Ovary (tissue), 9 donors: ENCODE measurements around the gene LCNL1. TPM values are rescaled to one million over a fixed set of nuclear protein-coding genes. Genes with fewer than 3 reads are reported as not detected.

Experiments
- DNase-seq, 5 donors: peaks; one replicate each; pipeline ENCODE4 v3.0.0-alpha.2; 2019 to 2020
- H3K27ac ChIP-seq, 2 donors: fragments of 200-600 bp; one replicate each; pipeline versions ENCODE4 v1.5.1 to v1.8.0; 2019 to 2022
- H3K27me3 ChIP-seq: fragments of 200-600 bp; one replicate; pipeline ENCODE4 v1.8.0; 2022
- H3K36me3 ChIP-seq: fragments of 200-600 bp; sonication (generic); one replicate; pipeline ENCODE4 v1.5.1; 2019
- H3K4me1 ChIP-seq: one replicate; pipeline ENCODE4 v1.8.1; 2013; ENCODE audit warnings: mild to moderate bottlenecking, moderate library complexity; ENCODE audit not compliant: insufficient read depth
- H3K4me3 ChIP-seq: fragments of 200-600 bp; sonication (generic); one replicate; pipeline ENCODE4 v1.5.1; 2017
- H3K9me3 ChIP-seq, 2 donors: fragments of 200-600 bp in 1 of 2; sonication (generic) in 1 of 2; one replicate each; pipeline versions ENCODE4 v1.5.1 to v1.8.1; 2013 to 2019; ENCODE audit warnings: mild to moderate bottlenecking in 1 of 2, moderate library complexity in 1 of 2
- EP300 ChIP-seq: sonication (generic); formaldehyde crosslinking; IDR thresholded peaks from one replicate; pipeline ENCODE4 v1.6.1; 2017; ENCODE audit warnings: antibody characterized with exemption
- POLR2A ChIP-seq: fragments of 450-650 bp; IDR thresholded peaks from one replicate; pipeline ENCODE4 v1.6.1; 2017; ENCODE audit warnings: antibody characterized with exemption, mild to moderate bottlenecking, moderate library complexity
- WGBS, 3 donors: extraction: QIAGEN DNeasy Blood & Tissue Kit in 1 of 3; methylation state at CpG; one replicate each; pipeline versions ENCODE4 v1.1.5 to v1.1.7; 2013 to 2017; 5-methylcytosine and 5-hydroxymethylcytosine counted together
- intact Hi-C, 4 donors: fragments of 100-400 bp; cut with DNase I; formaldehyde crosslinking; loops; one replicate each; pipeline versions ENCODE4 v1.11.0 to v1.15.1; 2022 to 2023
- polyA plus RNA-seq, 2 donors: library from polyadenylated mRNA; stranded (reverse); fragments of 200-250 nt in 1 of 2; fragments of 350-450 nt in 1 of 2; fragmentation: Illumina TruSeq in 1 of 2; extraction: RNeasy Lipid Tissue Mini Kit (QIAGEN cat#74804) in 1 of 2; gene quantifications; one replicate each; pipeline ENCODE4 v1.2.3, GENCODE V29; 2013 to 2014
- total RNA-seq, 7 donors: library from RNA; depleted of rRNA in 2 of 7; stranded (reverse); fragments of >200 nt in 2 of 7; fragmentation: NEBNext Ultra II Directional in 3 of 7; extraction: Animal tissue kit (Norgen Biotek cat#: 25700) in 3 of 7; gene quantifications; one replicate each; pipeline versions ENCODE4 v1.1.0 to v1.2.4, GENCODE V29; 2016 to 2023
- TF ChIP-seq, protein P1 (sequence below), 3 donors: fragments of 450-650 bp in 2 of 3; fragments of 200-600 bp in 1 of 3; IDR thresholded peaks; one replicate each; pipeline versions ENCODE4 v1.5.1 to v1.8.0; 2016 to 2022; ENCODE audit warnings: antibody characterized with exemption in 3 of 3, mild to moderate bottlenecking in 1 of 3
- donor health status: DM: no; HTN: no; CAD: no; lungs with moderate emphysema.
- donor health status: DM: no; HTN: no; CAD: no.
- donor health status: Bipolar disorder and iron deficiency.
- donor health status: DM: yes; HTN: yes; CAD: no.
- donor health status: DM: no; HTN: no; CAD: no.
- donor health status: DM: yes; HTN: yes; CAD: no.

LCNL1 gene
- total and polyA plus RNA-seq, 9 donors = 0.17 to 1.6 (median 0.47) TPM; not detected in 1

DNA sequence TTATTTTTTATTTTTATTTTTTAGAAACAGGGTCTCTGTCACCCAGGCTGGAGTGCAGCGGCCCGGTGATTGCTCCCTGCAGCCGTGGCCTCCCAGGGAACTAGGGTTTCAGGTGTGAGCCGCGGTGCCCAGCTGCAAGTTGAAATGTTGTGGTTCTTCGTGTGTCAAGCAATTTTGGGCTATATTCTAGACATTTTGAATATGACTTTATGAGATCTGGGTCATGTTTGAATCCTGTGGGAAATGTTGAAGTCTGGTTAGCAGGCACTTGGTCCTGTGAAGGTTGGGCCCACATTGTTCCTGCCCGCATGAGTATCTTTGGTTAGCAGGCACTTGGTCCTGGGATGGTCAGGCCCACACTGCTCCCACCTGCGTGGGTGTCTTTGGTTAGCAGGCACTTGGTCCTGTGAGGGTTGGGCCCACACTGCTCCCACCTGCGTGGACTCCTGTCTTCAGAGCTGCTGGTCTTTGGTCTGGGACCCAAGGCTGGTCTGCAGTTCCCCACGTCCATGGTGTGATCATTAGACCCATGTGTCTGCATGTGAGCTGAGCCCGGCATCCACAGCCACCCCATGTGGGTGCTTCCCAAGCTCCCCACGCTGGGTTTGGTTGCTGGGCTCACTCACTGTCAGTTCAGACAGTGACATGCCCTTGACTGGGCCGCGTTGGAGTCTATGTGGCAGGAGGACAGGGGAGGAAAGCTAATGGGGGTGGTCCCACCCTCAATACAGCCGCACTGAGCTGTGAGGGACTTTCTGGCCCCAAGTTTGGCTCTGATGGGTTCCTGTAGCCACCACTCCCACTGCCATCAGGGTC lies 45.4 kb upstream of the LCNL1 start:
- DNase-seq = no peak
- no peak for TF ChIP-seq POLR2A
- TF ChIP-seq EP300 = no peak
- TF ChIP-seq, protein P1, sequence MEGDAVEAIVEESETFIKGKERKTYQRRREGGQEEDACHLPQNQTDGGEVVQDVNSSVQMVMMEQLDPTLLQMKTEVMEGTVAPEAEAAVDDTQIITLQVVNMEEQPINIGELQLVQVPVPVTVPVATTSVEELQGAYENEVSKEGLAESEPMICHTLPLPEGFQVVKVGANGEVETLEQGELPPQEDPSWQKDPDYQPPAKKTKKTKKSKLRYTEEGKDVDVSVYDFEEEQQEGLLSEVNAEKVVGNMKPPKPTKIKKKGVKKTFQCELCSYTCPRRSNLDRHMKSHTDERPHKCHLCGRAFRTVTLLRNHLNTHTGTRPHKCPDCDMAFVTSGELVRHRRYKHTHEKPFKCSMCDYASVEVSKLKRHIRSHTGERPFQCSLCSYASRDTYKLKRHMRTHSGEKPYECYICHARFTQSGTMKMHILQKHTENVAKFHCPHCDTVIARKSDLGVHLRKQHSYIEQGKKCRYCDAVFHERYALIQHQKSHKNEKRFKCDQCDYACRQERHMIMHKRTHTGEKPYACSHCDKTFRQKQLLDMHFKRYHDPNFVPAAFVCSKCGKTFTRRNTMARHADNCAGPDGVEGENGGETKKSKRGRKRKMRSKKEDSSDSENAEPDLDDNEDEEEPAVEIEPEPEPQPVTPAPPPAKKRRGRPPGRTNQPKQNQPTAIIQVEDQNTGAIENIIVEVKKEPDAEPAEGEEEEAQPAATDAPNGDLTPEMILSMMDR (IDR thresholded peaks at IDR 0.05) = no peak
- H3K27me3 ChIP-seq = no peaks in the 10 kb centered on the region
- intact Hi-C loops = no loop called here
- no peak overlapping the region for H3K27ac ChIP-seq
- no peaks in the 10 kb centered on the region for H3K36me3 ChIP-seq
- no peaks in the 10 kb centered on the region for H3K4me1 ChIP-seq
- no peak overlapping the region for H3K4me3 ChIP-seq
- WGBS, 3 donors = 87 to 95% (median 88%) methylated on average over 15 of the region's 15 CpGs
- H3K9me3 ChIP-seq = no peaks in the 10 kb centered on the region

DNA sequence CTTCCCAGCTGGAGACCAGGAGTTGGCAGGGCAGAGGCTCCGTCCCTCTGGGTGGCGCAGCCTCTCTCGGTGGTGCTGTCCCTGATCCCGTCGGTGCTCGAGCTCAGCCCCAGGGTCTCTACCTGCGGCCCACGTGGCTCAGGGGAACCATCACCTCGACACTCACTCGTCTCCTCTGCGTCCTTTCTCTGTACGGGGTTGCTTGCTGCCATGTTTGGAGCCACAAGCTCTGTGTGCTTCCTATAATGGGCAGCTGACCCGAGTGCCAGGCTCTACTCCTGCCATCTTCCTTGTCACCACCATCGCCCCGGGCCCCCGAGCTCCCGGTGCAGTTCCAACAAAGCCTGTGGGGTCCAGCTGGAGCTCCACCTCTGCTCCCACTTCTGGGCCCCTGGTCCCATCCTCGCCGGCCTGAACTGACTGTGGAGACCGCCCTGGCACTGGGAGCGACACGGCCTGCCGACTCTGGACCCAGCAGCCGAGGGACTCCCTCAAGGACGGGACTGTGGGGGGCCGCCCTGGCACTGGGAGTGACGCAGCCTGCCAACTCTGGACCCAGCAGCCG lies 43.3 kb upstream of the LCNL1 start:
- H3K4me3 ChIP-seq = no peak overlapping the region
- peaks cover 7% of the 10 kb centered on the region for H3K4me1 ChIP-seq
- H3K27ac ChIP-seq = no peak overlapping the region
- no peaks in the 10 kb centered on the region for H3K9me3 ChIP-seq
- 84 to 88% (median 87%) methylated on average over 27 to 28 of the region's 28 CpGs for whole genome bisulfite sequencing, 3 donors
- H3K36me3 ChIP-seq = no peaks in the 10 kb centered on the region
- intact Hi-C loops = no loop called here
- DNase-seq = peak in 1 of 5 donors; percentile 29
- TF ChIP-seq POLR2A = no peak
- TF ChIP-seq, protein P1 (IDR thresholded peaks at IDR 0.05) = no peak
- no peak for TF ChIP-seq EP300
- H3K27me3 ChIP-seq = no peaks in the 10 kb centered on the region

DNA sequence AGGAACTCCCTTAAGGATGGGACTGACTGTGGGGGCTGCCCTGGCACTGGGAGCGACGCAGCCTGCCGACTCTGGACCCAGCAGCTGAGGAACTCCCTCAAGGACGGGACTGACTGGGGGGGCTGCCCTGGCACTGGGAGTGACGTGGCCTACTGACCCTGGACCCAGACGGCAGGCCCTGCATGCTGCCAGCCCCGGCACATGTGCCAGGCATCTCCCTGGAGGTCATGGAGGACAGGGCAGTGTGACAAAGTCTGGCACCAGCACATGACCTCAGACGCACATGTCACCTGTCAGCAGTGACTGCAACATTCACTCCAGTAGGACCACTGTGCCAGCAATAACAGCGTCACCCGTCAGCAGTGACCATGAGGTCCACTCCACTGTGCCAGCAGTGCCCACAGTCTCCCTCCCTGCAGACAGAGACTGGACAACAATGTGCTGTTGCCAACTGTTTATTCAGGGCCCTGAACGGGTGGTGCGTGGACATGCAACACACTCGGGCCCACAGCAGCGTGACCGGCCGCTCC lies 42.7 kb upstream of the LCNL1 start:
- Histone ChIP-seq H3K36me3 (no peaks in the 10 kb centered on the region), H3K27me3 (no peaks in the 10 kb centered on the region), H3K4me3 (no peak overlapping the region), H3K4me1 (peaks cover 7% of the 10 kb centered on the region), H3K9me3 (no peaks in the 10 kb centered on the region), H3K27ac (no peak overlapping the region)
- peak in 1 of 5 donors; percentile 24 for DNase-seq
- WGBS, 3 donors = 59 to 60% (median 59%) methylated on average over 10 to 16 of the region's 16 CpGs
- TF ChIP-seq EP300 (no peak), POLR2A (no peak)
- TF ChIP-seq, protein P1 (IDR thresholded peaks at IDR 0.05) = no peak
- intact Hi-C loops = loop anchor here in 1 of 4 donors (5.0 to 10.0 kb wide), 2 partner anchors 53 to 95 kb away; partner anchors contain the start of genes AJM1, PHPT1 and TRAF2

DNA sequence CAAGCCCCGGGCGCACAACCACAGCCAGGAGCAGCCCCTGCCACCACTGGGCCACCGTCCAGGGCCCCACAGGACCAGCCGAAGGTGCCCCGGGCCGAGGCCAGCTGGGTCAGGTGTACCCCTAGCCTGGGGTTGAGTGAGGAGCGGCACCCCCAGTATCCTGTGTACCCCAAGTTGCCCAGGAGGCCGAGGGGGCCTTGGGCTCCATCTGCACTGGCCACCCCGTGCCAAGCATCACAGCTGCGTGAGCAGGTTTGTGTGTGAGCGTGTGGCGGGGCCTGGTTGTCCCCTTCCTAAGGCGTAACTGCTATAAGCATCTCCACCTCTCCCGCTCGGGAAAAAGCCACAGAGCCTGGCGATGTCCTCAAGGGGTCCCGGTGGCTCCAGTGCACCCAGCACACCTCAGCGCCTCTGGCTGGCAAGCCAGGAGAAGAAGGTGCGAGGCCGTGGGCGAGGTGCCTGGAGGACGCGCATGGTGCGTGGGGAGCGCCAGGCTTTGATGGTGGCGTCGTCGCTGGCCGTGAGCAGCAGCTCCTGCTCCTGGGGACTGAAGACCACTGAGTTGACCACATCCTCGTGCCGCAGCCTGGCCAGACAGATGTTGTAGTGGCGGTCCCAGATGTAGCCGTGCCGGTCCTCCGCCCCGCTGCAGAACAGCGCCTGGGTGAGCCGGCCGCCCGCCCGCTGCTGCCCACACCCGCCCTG lies 42.1 kb upstream of the LCNL1 start:
- no peak for TF ChIP-seq POLR2A
- TF ChIP-seq EP300 = no peak
- TF ChIP-seq, protein P1 (IDR thresholded peaks at IDR 0.05) = no peak
- Histone ChIP-seq H3K9me3 (no peaks in the 10 kb centered on the region), H3K4me1 (peaks cover 7% of the 10 kb centered on the region), H3K27me3 (no peaks in the 10 kb centered on the region), H3K27ac (no peak overlapping the region), H3K4me3 (no peak overlapping the region), H3K36me3 (no peaks in the 10 kb centered on the region)
- 89 to 91% (median 91%) methylated on average over 35 to 42 of the region's 42 CpGs for WGBS, 3 donors
- intact Hi-C loops = loop anchor here in 1 of 4 donors (5.0 to 10.0 kb wide), 2 partner anchors 53 to 96 kb away; partner anchors contain the start of genes AJM1, PHPT1 and TRAF2
- DNase-seq = peak in 4 of 5 donors; percentile 12 to 39 (median 26)
